GM23338 (cell line): Measurements from ENCODE around the gene SYNDIG1. TPM values are rescaled to one million over a fixed set of nuclear protein-coding genes. Genes with fewer than 3 reads are reported as not detected.

Source experiments
- ATAC-seq: fragments of 200-7000 bp; cut with Tn5 transposase; 3 replicates; pipeline ENCODE4 v1.9.1; 2020
- DNase-seq: peaks from one replicate; pipeline ENCODE4 v3.0.0-alpha.2; 2015; ENCODE audit warnings: low spot score
- H2AFZ ChIP-seq: fragments of 200-600 bp; sonication (generic); 2 replicates; pipeline ENCODE4 v1.8.0; 2016; ENCODE audit warnings: antibody characterized with exemption, mild to moderate bottlenecking, moderate library complexity
- H3F3A ChIP-seq: fragments of 200-600 bp; sonication (generic); replicated peaks from 2 replicates; pipeline ENCODE4 v1.8.0; 2017; ENCODE audit warnings: antibody characterized with exemption, mixed run types, low read depth
- H3K27ac ChIP-seq: fragments of 200-600 bp; sonication (generic); 2 replicates; pipeline ENCODE4 v1.6.1; 2016; ENCODE audit warnings: low read depth
- H3K27me3 ChIP-seq: fragments of 200-600 bp; sonication (generic); 2 replicates; pipeline ENCODE4 v1.8.0; 2016; ENCODE audit warnings: mild to moderate bottlenecking, mixed run types, moderate library complexity; ENCODE audit not compliant: insufficient read depth
- H3K36me3 ChIP-seq: fragments of 200-600 bp; sonication (generic); 2 replicates; pipeline ENCODE4 v1.8.0; 2016; ENCODE audit warnings: mild to moderate bottlenecking; ENCODE audit not compliant: insufficient read depth
- H3K4me1 ChIP-seq: fragments of 200-600 bp; sonication (generic); 2 replicates; pipeline ENCODE4 v1.8.0; 2016; ENCODE audit warnings: mild to moderate bottlenecking, moderate library complexity; ENCODE audit not compliant: insufficient read depth
- H3K4me2 ChIP-seq: fragments of 200-600 bp; sonication (generic); 2 replicates; pipeline ENCODE4 v1.7.1; 2017; ENCODE audit warnings: mixed run types
- H3K4me3 ChIP-seq: fragments of 200-600 bp; sonication (generic); 2 replicates; pipeline ENCODE4 v1.6.1; 2016; ENCODE audit warnings: mixed run types
- H3K79me2 ChIP-seq: fragments of 200-600 bp; sonication (generic); replicated peaks from 2 replicates; pipeline ENCODE4 v1.8.0; 2017; ENCODE audit warnings: mild to moderate bottlenecking; ENCODE audit not compliant: insufficient read depth
- H3K9me2 ChIP-seq: fragments of 200-600 bp; sonication (generic); 2 replicates; pipeline ENCODE4 v1.8.0; 2017; ENCODE audit not compliant: insufficient read depth
- H4K20me1 ChIP-seq: fragments of 200-600 bp; sonication (generic); replicated peaks from 2 replicates; pipeline ENCODE4 v1.8.0; 2017; ENCODE audit warnings: mild to moderate bottlenecking; ENCODE audit not compliant: insufficient read depth
- H3K27ac Mint-ChIP-seq: 2 replicates; pipeline ENCODE4 v1.8.0; 2020; ENCODE audit warnings: inconsistent platforms, mild to moderate bottlenecking, moderate library complexity, mixed read lengths
- H3K27me3 Mint-ChIP-seq: 3 replicates; pipeline ENCODE4 v1.8.0; 2022; ENCODE audit warnings: low read depth, mild to moderate bottlenecking, moderate library complexity, mixed read lengths, inconsistent platforms; ENCODE audit not compliant: insufficient read depth, poor library complexity
- H3K36me3 Mint-ChIP-seq: 3 replicates; pipeline ENCODE4 v1.8.0; 2021; ENCODE audit warnings: low read depth, mild to moderate bottlenecking, inconsistent platforms, moderate library complexity, mixed read lengths
- H3K4me1 Mint-ChIP-seq: 3 replicates; pipeline ENCODE4 v1.8.0; 2020; ENCODE audit warnings: mild to moderate bottlenecking, inconsistent platforms, mixed read lengths
- H3K4me3 Mint-ChIP-seq: 3 replicates; pipeline ENCODE4 v1.8.0; 2021; ENCODE audit warnings: moderate library complexity, mild to moderate bottlenecking, inconsistent platforms, mixed read lengths
- H3K9me3 Mint-ChIP-seq: 3 replicates; pipeline ENCODE4 v1.8.0; 2020; ENCODE audit warnings: moderate library complexity, mild to moderate bottlenecking, inconsistent platforms, mixed read lengths
- CREB1 ChIP-seq: fragments of 250-450 bp; sonication (Bioruptor Pico); IDR thresholded peaks from 2 replicates; pipeline ENCODE4 v1.5.0; 2020; ENCODE audit warnings: low read depth, mild to moderate bottlenecking, moderate library complexity
- JUNB ChIP-seq: IDR thresholded peaks from one replicate; pipeline ENCODE4 v1.6.1; 2016; ENCODE audit warnings: antibody characterized with exemption; ENCODE audit not compliant: unreplicated experiment
- NANOG ChIP-seq: IDR thresholded peaks from 2 replicates; pipeline ENCODE4 v1.6.1; 2016; ENCODE audit warnings: antibody characterized with exemption, borderline replicate concordance
- ZNF331 ChIP-seq: fragments of 250-450 bp; sonication (Bioruptor Pico); IDR thresholded peaks from 2 replicates; pipeline ENCODE4 v1.5.0; 2020; ENCODE audit warnings: low read depth, mild to moderate bottlenecking, moderate library complexity
- polyA plus RNA-seq: library from polyadenylated mRNA; unstranded; fragments of >200 nt; fragmentation: Nextera tagmentation; extraction: Ambion mirVana; gene quantifications from 2 replicates; pipeline ENCODE4 v1.2.1, GENCODE V29; 2016
- total RNA-seq: library from RNA; depleted of rRNA; stranded (reverse); fragments of >200 nt; shearing (Covaris generic); gene quantifications from 2 replicates; pipeline ENCODE4 v1.2.3, GENCODE V29; 2014
- TF ChIP-seq, protein P1 (sequence below): IDR thresholded peaks from one replicate; pipeline ENCODE4 v1.6.1; 2018; ENCODE audit warnings: antibody characterized with exemption; ENCODE audit not compliant: unreplicated experiment
- TF ChIP-seq, protein P2 (sequence below), 2 experiments: fragments of 200-600 bp in 1 of 2; sonication (generic) in 1 of 2; conservative IDR thresholded peaks; 2 replicates each; pipeline versions ENCODE4 v1.5.1 to v1.6.1; 2016 to 2017; ENCODE audit warnings: antibody characterized with exemption in 2 of 2, low read depth in 2 of 2, mild to moderate bottlenecking in 2 of 2, moderate library complexity in 1 of 2
- TF ChIP-seq, protein P3 (sequence below): fragments of 250-450 bp; sonication (Bioruptor Pico); IDR thresholded peaks from 2 replicates; pipeline ENCODE4 v1.5.0; 2020; ENCODE audit warnings: mild to moderate bottlenecking, moderate library complexity

The SYNDIG1 gene
- total and polyA plus RNA-seq, 2 experiments from 2014 or later, result 2.8 to 4.8 TPM

DNA sequence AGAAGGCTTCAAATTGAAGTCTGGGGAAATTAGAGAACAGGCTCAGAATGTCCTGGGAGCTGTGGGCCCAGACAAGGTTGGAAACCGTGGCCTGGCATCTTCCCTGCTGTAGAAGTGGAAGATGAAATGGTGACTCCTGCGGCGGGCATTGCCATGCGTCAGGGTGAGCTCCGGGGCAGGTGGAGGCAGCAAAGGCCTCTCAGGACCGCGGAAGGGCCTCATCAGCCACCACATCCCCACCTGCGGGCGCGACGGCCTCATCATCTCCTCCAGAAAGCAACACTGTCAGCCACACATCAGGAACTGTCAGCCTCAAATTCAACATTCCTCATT lies 161.7 kb downstream of the SYNDIG1 start (continued):
- TF ChIP-seq, protein P1, sequence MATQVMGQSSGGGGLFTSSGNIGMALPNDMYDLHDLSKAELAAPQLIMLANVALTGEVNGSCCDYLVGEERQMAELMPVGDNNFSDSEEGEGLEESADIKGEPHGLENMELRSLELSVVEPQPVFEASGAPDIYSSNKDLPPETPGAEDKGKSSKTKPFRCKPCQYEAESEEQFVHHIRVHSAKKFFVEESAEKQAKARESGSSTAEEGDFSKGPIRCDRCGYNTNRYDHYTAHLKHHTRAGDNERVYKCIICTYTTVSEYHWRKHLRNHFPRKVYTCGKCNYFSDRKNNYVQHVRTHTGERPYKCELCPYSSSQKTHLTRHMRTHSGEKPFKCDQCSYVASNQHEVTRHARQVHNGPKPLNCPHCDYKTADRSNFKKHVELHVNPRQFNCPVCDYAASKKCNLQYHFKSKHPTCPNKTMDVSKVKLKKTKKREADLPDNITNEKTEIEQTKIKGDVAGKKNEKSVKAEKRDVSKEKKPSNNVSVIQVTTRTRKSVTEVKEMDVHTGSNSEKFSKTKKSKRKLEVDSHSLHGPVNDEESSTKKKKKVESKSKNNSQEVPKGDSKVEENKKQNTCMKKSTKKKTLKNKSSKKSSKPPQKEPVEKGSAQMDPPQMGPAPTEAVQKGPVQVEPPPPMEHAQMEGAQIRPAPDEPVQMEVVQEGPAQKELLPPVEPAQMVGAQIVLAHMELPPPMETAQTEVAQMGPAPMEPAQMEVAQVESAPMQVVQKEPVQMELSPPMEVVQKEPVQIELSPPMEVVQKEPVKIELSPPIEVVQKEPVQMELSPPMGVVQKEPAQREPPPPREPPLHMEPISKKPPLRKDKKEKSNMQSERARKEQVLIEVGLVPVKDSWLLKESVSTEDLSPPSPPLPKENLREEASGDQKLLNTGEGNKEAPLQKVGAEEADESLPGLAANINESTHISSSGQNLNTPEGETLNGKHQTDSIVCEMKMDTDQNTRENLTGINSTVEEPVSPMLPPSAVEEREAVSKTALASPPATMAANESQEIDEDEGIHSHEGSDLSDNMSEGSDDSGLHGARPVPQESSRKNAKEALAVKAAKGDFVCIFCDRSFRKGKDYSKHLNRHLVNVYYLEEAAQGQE, result no peak
- TF ChIP-seq NANOG (no peak), CREB1 (CRISPR knock-in tag) (no peak)
- TF ChIP-seq, protein P2, sequence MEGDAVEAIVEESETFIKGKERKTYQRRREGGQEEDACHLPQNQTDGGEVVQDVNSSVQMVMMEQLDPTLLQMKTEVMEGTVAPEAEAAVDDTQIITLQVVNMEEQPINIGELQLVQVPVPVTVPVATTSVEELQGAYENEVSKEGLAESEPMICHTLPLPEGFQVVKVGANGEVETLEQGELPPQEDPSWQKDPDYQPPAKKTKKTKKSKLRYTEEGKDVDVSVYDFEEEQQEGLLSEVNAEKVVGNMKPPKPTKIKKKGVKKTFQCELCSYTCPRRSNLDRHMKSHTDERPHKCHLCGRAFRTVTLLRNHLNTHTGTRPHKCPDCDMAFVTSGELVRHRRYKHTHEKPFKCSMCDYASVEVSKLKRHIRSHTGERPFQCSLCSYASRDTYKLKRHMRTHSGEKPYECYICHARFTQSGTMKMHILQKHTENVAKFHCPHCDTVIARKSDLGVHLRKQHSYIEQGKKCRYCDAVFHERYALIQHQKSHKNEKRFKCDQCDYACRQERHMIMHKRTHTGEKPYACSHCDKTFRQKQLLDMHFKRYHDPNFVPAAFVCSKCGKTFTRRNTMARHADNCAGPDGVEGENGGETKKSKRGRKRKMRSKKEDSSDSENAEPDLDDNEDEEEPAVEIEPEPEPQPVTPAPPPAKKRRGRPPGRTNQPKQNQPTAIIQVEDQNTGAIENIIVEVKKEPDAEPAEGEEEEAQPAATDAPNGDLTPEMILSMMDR (conservative IDR thresholded peaks at IDR 0.05; ENCODE audit: low read depth in 2 of 2), result no peak

DNA sequence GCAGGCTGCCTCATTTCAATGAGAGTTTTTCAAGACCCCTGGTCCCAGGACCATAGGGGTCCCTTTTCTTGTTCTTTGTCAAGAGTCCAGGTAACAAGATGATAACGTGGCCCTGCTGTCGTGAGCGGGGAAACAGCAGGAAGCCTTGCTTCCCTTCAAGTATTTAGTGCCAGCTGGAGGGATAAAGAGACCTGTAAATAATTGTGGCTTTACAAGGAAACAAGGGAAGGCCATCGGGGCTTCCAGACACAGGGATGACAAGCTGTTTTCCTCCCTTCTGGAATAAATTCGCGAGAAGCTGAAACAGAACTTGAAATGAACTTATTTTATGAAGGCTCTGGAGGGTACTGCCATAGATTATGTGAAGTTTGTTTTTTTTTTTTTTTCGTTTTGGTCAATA lies 163.2 kb downstream of the SYNDIG1 start:
- no peak for ATAC-seq
- H3F3A ChIP-seq, result no peaks in the 10 kb centered on the region
- H3K36me3 ChIP-seq, result no peaks in the 10 kb centered on the region
- H2AFZ ChIP-seq, result no peak overlapping the region
- no peaks in the 10 kb centered on the region for H4K20me1 ChIP-seq
- no peaks in the 10 kb centered on the region for H3K27me3 ChIP-seq
- no peak overlapping the region for H3K4me2 ChIP-seq
- Mint-ChIP-seq H3K27me3 (peaks cover 10% of the 10 kb centered on the region), H3K36me3 (peaks cover 6% of the 10 kb centered on the region; the same call in 2 of the 3 replicates), H3K9me3 (no peaks in the 10 kb centered on the region; the same call in 1 of the 3 replicates), H3K4me1 (peaks cover 42% of the 10 kb centered on the region), H3K27ac (no peak overlapping the region), H3K4me3 (no peak overlapping the region)
- no peak for DNase-seq
- H3K79me2 ChIP-seq, result no peaks in the 10 kb centered on the region
- no peak overlapping the region for H3K27ac ChIP-seq
- peaks cover 16% of the 10 kb centered on the region for H3K9me2 ChIP-seq
- no peak overlapping the region for H3K4me3 ChIP-seq
- H3K4me1 ChIP-seq, result peaks cover 24% of the 10 kb centered on the region
- TF ChIP-seq, protein P3, sequence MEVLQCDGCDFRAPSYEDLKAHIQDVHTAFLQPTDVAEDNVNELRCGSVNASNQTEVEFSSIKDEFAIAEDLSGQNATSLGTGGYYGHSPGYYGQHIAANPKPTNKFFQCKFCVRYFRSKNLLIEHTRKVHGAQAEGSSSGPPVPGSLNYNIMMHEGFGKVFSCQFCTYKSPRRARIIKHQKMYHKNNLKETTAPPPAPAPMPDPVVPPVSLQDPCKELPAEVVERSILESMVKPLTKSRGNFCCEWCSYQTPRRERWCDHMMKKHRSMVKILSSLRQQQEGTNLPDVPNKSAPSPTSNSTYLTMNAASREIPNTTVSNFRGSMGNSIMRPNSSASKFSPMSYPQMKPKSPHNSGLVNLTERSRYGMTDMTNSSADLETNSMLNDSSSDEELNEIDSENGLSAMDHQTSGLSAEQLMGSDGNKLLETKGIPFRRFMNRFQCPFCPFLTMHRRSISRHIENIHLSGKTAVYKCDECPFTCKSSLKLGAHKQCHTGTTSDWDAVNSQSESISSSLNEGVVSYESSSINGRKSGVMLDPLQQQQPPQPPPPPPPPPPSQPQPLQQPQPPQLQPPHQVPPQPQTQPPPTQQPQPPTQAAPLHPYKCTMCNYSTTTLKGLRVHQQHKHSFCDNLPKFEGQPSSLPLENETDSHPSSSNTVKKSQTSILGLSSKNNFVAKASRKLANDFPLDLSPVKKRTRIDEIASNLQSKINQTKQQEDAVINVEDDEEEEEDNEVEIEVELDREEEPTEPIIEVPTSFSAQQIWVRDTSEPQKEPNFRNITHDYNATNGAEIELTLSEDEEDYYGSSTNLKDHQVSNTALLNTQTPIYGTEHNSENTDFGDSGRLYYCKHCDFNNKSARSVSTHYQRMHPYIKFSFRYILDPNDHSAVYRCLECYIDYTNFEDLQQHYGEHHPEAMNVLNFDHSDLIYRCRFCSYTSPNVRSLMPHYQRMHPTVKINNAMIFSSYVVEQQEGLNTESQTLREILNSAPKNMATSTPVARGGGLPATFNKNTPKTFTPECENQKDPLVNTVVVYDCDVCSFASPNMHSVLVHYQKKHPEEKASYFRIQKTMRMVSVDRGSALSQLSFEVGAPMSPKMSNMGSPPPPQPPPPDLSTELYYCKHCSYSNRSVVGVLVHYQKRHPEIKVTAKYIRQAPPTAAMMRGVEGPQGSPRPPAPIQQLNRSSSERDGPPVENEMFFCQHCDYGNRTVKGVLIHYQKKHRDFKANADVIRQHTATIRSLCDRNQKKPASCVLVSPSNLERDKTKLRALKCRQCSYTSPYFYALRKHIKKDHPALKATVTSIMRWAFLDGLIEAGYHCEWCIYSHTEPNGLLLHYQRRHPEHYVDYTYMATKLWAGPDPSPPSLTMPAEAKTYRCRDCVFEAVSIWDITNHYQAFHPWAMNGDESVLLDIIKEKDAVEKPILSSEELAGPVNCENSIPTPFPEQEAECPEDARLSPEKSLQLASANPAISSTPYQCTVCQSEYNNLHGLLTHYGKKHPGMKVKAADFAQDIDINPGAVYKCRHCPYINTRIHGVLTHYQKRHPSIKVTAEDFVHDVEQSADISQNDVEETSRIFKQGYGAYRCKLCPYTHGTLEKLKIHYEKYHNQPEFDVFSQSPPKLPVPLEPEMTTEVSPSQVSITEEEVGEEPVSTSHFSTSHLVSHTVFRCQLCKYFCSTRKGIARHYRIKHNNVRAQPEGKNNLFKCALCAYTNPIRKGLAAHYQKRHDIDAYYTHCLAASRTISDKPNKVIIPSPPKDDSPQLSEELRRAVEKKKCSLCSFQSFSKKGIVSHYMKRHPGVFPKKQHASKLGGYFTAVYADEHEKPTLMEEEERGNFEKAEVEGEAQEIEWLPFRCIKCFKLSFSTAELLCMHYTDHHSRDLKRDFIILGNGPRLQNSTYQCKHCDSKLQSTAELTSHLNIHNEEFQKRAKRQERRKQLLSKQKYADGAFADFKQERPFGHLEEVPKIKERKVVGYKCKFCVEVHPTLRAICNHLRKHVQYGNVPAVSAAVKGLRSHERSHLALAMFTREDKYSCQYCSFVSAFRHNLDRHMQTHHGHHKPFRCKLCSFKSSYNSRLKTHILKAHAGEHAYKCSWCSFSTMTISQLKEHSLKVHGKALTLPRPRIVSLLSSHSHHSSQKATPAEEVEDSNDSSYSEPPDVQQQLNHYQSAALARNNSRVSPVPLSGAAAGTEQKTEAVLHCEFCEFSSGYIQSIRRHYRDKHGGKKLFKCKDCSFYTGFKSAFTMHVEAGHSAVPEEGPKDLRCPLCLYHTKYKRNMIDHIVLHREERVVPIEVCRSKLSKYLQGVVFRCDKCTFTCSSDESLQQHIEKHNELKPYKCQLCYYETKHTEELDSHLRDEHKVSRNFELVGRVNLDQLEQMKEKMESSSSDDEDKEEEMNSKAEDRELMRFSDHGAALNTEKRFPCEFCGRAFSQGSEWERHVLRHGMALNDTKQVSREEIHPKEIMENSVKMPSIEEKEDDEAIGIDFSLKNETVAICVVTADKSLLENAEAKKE (CRISPR knock-in tag), result no peak
- TF ChIP-seq ZNF331 (no peak), JUNB (no peak)
- TF ChIP-seq, protein P1, result no peak
- TF ChIP-seq, protein P2 (conservative IDR thresholded peaks at IDR 0.05; ENCODE audit: low read depth in 2 of 2), result no peak
